Osteoblast (primary cell): ENCODE results near the gene LITAF. TPM values are rescaled to one million over a fixed set of nuclear protein-coding genes. Genes with fewer than 3 reads are reported as not detected.
"Not testable (repeated sequence)": the region's sequence is repeated elsewhere in the genome, so short reads cannot be mapped to it uniquely, and the experiment has no call there.

ENCODE experiments used
- DNase-seq: peaks from one replicate; pipeline ENCODE4 v3.0.0; 2011; ENCODE audit warnings: low spot score, mixed read lengths; ENCODE audit not compliant: insufficient read length; ENCODE audit errors: missing footprints
- H2AFZ ChIP-seq: 2 replicates; pipeline ENCODE4 v1.6.0; 2011; ENCODE audit warnings: mild to moderate bottlenecking, low read length
- H3K27ac ChIP-seq: 2 replicates; pipeline ENCODE4 v1.5.1; 2011; ENCODE audit warnings: mild to moderate bottlenecking, low read depth, low read length, moderate library complexity
- H3K27me3 ChIP-seq: 2 replicates; pipeline ENCODE4 v1.6.0; 2012; ENCODE audit warnings: mild to moderate bottlenecking, control low read depth, inconsistent platforms, low read length, moderate library complexity; ENCODE audit not compliant: insufficient read depth
- H3K36me3 ChIP-seq: 2 replicates; pipeline ENCODE4 v1.5.1; 2011; ENCODE audit warnings: mild to moderate bottlenecking, low read length, control low read depth, moderate library complexity; ENCODE audit not compliant: insufficient read depth
- H3K4me1 ChIP-seq: 2 replicates; pipeline ENCODE4 v1.5.1; 2011; ENCODE audit warnings: mild to moderate bottlenecking, low read length, control low read depth, moderate library complexity; ENCODE audit not compliant: insufficient read depth
- H3K4me2 ChIP-seq: 2 replicates; pipeline ENCODE4 v1.6.0; 2011; ENCODE audit warnings: mild to moderate bottlenecking, low read length; ENCODE audit not compliant: insufficient read depth
- H3K4me3 ChIP-seq: fragments of 200-600 bp; sonication (generic); 3 replicates; pipeline ENCODE4 v1.5.1; 2012; ENCODE audit warnings: mild to moderate bottlenecking, low read length, inconsistent platforms; ENCODE audit not compliant: insufficient read depth
- H3K79me2 ChIP-seq: 2 replicates; pipeline ENCODE4 v1.6.0; 2012; ENCODE audit warnings: mild to moderate bottlenecking, low read length, control low read depth, inconsistent platforms; ENCODE audit not compliant: insufficient read depth
- H3K9me3 ChIP-seq: 2 replicates; pipeline ENCODE4 v1.5.1; 2011; ENCODE audit warnings: low read depth, low read length, control low read depth
- H4K20me1 ChIP-seq: 2 replicates; pipeline ENCODE4 v1.6.0; 2012; ENCODE audit warnings: mild to moderate bottlenecking, low read length, control low read depth; ENCODE audit not compliant: insufficient read depth
- CTCF ChIP-seq: IDR thresholded peaks from 2 replicates; pipeline ENCODE4 v1.5.1; 2011; ENCODE audit warnings: mild to moderate bottlenecking, low read depth, low read length, moderate library complexity; ENCODE audit errors: extremely low read depth
- total RNA-seq: library from RNA; depleted of rRNA; stranded (reverse); fragments of >200 nt; gene quantifications from 2 replicates; pipeline ENCODE4 v1.2.3, GENCODE V29; 2012

Gene LITAF
- total RNA-seq, 1 donor: 33.3 TPM

GRCh38 chr16:11510178-11510973 lies 76.3 kb downstream of the LITAF start:
- no peak overlapping the region for H2AFZ ChIP-seq
- H3K36me3 ChIP-seq: no peaks in the 10 kb centered on the region
- no peaks in the 10 kb centered on the region for H3K27me3 ChIP-seq
- H3K4me1 ChIP-seq: no peaks in the 10 kb centered on the region
- H3K79me2 ChIP-seq: no peaks in the 10 kb centered on the region
- H3K4me2 ChIP-seq: no peak overlapping the region
- no peaks in the 10 kb centered on the region for H4K20me1 ChIP-seq
- no peak for DNase-seq
- H3K27ac ChIP-seq: no peak overlapping the region
- no peak overlapping the region for H3K4me3 ChIP-seq
- TF ChIP-seq CTCF: no peak
- no peaks in the 10 kb centered on the region for H3K9me3 ChIP-seq

- Histone ChIP-seq H3K4me1 (no peaks in the 10 kb centered on the region), H3K9me3 (no peaks in the 10 kb centered on the region), H3K27me3 (no peaks in the 10 kb centered on the region), H4K20me1 (no peaks in the 10 kb centered on the region), H3K79me2 (no peaks in the 10 kb centered on the region), H3K4me2 (no peak overlapping the region), H3K4me3 (no peak overlapping the region), H3K27ac (no peak overlapping the region), H3K36me3 (no peaks in the 10 kb centered on the region), H2AFZ (peak overlapping the region; percentile 3)
- TF ChIP-seq CTCF: no peak
- peak; percentile 91 for DNase-seq
These were observed 78.7 kb downstream of the LITAF start for GRCh38 chr16:11507991-11508390.

GRCh38 chr16:11507350-11507749 lies 79.4 kb downstream of the LITAF start:
- no peaks in the 10 kb centered on the region for H3K36me3 ChIP-seq
- no peak for TF ChIP-seq CTCF
- no peaks in the 10 kb centered on the region for H3K4me1 ChIP-seq
- no peak overlapping the region for H3K27ac ChIP-seq
- H3K27me3 ChIP-seq: no peaks in the 10 kb centered on the region
- H3K4me3 ChIP-seq: no peak overlapping the region
- H2AFZ ChIP-seq: no peak overlapping the region
- no peaks in the 10 kb centered on the region for H4K20me1 ChIP-seq
- DNase-seq: no peak
- no peaks in the 10 kb centered on the region for H3K79me2 ChIP-seq
- no peak overlapping the region for H3K4me2 ChIP-seq
- H3K9me3 ChIP-seq: no peaks in the 10 kb centered on the region

GRCh38 chr16:11506741-11507305 lies 79.9 kb downstream of the LITAF start:
- TF ChIP-seq CTCF: no peak

GRCh38 chr16:11504261-11504660 lies 82.5 kb downstream of the LITAF start:
- H3K79me2 ChIP-seq, H3K4me3 ChIP-seq, H3K4me1 ChIP-seq, H3K4me2 ChIP-seq, H3K36me3 ChIP-seq, H3K9me3 ChIP-seq, H4K20me1 ChIP-seq, H3K27ac ChIP-seq, DNase-seq, H2AFZ ChIP-seq, H3K27me3 ChIP-seq: not testable (repeated sequence)

More at GRCh38 chr16:11506741-11507305, 79.9 kb downstream of the LITAF start:
- Histone ChIP-seq H3K4me2 (no peak overlapping the region), H3K27ac (no peak overlapping the region), H3K9me3 (no peaks in the 10 kb centered on the region), H4K20me1 (no peaks in the 10 kb centered on the region), H3K4me1 (no peaks in the 10 kb centered on the region), H3K4me3 (no peak overlapping the region), H2AFZ (no peak overlapping the region), H3K27me3 (no peaks in the 10 kb centered on the region), H3K79me2 (no peaks in the 10 kb centered on the region), H3K36me3 (no peaks in the 10 kb centered on the region)
- DNase-seq: no peak
